ENCODE data around the gene RENBP.

The RENBP gene

GRCh38 chrX:153953342-153953830 lies 8.9 kb upstream of the RENBP start:
- DNase-seq, result peak; percentile 31

- no peak for DNase-seq
Observed at GRCh38 chrX:153952373-153953026, 8.1 kb upstream of the RENBP start.

DNA sequence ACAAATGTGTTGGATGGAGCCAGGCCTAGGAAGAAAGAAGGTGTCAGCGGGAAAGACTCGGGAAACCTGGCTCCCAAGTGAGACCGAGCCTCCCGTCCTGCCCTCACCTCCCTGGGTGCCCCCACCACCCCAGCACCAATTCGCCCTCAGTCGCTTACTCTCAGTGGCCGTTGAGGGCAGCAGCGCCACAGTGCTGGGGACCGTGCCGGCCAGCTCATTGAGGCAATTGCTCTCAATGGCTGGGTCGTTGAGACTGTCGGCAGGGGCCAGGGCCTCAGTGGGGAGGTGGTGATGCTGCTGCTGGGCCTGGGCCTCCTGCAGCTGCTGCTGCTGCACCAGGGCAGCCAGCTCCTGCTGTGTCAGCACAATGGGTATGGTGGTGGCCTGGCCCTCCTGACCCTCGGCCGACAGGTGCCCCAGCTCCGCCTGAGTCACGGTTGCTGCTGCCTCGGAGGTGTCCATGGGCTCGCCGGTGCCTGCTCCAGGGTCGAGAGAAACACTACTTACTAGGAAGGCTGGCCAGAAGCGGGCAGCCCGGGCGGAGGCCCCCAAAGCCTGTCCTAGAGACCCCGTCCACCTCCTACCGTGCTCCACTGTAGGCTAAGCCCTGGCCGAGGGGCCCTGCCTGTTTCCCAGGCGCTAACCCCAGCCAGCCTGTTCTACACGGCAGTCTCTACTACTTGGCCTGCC lies 7.4 kb upstream of the RENBP start:
- DNase-seq, result no peak

GRCh38 chrX:153950127-153950526 lies 5.7 kb upstream of the RENBP start:
- no peak for DNase-seq

- DNase-seq, result no peak
Observed at GRCh38 chrX:153948847-153949805, 4.7 kb upstream of the RENBP start.

GRCh38 chrX:153948002-153948466 lies 3.6 kb upstream of the RENBP start:
- no peak for DNase-seq

GRCh38 chrX:153947009-153947769 lies 2.7 kb upstream of the RENBP start:
- DNase-seq, result peak; percentile 83

DNA sequence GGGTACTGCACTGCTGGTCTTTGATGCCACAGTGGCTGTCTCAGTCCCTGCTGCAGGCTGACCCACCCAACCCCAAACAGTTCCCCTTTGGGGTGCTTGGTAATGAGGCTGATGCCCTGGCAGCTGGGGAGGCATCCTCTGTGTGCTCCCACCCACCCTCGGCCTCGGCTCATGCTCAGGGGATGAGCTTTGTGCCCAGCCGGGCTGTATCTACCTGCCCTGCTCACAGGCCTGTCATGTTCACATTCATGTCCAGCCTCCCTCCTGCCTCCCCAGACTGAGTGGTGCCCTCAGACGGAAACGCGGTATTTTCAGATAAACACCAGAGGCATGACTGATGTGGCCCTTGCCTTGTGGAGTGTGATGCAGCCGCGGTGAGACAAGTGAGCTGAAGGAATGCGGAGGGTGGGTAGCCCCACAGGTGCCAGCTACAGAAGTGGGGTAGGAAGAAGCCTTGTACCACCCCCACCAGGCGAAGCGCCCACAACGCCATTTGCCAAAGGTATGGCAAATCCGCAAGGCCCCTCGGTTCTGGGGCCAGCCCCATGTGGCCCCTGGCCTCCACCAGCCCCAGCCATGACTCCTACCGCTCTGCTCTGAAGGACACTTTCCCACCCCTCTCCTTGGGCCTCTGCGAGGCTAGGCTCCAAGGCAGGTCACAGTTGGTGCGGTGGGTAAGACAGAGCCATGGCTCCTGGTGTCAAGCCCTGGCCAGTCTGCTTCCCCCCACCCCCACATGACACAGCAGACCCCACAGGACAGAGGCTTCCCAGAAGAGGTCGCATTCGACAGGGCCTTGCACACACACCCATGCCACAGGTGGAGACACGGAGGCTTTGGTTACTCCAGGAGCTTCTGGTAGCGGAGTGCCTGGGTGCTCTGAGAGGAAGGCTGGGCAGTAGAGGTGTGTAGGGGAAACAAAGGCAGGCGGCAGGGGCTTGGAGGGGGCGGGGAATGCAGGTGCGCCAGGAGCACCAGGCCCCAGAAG lies 1.8 kb upstream of the RENBP start:
- no peak for DNase-seq

- DNase-seq, result no peak
Observed at GRCh38 chrX:153944800-153945150, 332 bp upstream of the RENBP start.

DNA sequence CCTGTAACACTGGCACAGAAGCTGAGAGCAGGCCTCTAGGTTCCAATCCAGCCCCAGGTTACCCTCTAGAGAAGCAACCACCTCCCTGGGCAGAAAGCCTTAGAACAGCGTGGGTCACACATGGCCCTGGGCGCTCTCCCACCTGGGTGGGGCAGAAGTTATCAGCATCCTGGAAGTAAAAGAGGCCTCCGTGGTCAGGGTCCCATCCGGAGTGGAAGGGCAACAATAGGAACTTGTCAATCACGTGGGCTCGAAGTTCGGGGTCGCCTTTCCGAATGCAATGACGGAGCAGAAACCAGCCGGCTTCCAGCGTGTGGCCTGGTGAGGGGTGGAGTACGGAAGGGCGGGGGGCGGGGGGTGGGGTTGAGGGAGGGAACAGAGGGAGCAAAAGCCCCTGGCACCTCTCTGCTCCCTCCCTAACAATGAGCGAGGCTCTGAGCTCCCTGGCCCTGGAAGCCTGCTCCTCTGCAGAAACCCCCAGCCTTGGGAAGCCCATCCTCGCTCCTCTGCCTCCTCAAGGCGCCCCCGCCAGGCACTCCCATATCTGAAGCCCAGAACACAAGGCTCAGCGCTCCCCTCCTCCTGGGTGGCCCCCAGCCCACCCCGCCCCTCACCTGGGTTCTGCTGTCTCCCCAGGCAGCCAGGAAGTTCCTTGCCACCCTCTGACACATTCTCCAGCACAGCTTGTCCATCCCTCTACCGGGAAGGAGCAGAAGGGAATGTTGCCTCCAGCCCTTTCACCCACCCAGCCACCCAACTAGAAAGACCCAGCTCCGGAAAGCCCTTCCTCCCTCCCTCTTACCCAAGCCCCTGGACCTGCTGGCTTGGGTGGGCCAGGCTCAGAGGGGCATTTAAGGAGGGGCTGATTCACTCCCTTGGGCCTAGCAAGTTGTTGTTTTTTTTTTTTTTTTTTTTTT lies 2.8 kb downstream of the RENBP start:
- DNase-seq, result no peak

DNA sequence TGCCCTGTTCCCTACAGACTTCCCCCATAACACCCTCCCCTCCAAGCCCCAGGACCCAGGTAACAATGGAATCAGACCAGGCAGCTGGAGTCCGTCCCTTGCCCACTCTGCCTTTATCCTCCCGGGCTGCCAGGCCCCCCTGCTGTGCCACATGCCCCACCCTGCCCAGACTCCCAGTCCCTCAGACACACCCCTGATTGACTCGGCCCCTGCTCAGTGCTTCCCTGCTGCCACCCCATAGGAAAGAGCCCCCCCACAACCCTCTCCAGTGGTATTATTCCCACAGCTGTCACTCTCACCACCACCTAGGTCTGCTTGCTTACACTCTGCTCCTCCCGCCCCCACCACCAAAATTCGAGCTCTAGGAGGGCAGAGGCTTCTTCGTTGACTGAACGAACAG lies 4.9 kb downstream of the RENBP start:
- DNase-seq, result no peak

GRCh38 chrX:153938226-153938786 lies 6.1 kb downstream of the RENBP start:
- no peak for DNase-seq

DNA sequence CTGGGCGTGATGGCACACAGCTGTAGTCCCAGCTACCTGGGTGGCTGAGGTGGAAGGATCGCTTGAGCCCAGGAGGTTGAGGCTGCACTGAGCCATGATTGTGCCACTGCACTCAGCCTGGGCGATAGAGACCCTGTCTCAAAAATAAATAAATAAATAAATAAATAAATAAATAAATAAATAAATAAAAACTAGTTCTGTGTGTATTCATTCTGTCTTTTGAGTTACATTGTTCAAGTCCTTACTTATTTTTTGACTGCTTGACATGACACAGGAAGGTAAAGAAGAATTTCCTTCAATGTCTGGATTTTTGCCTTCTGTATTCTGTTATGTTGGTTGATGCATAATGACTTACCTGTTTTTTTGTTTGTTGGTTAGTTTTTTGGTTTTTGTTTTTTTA lies 7.4 kb downstream of the RENBP start:
- no peak for DNase-seq

DNA sequence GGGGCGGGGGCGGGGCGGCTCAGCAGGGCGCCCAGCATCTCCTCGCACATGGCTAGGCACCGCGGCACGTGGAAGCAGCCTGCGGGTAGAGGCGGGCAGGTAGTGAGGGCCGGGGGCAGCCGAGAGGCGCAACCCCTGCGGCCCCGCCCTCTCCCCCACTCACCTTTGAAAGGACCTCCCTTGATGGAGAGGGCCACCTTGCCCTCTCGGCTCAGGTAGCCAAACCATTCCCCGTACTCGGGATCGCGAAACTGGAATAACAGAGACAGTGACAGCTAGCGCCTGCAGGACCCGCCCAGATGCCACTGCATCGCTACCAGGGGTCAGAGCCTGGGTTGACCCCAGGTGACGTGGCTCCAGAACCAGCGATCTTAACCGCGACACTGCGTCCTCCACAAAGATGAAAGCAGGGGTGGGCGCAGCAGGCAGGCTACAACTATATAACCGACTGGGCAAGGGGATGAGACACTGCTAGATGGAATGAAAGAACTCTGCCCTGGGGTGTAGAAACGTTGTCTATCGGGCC lies 9.1 kb downstream of the RENBP start:
- no peak for DNase-seq

DNA sequence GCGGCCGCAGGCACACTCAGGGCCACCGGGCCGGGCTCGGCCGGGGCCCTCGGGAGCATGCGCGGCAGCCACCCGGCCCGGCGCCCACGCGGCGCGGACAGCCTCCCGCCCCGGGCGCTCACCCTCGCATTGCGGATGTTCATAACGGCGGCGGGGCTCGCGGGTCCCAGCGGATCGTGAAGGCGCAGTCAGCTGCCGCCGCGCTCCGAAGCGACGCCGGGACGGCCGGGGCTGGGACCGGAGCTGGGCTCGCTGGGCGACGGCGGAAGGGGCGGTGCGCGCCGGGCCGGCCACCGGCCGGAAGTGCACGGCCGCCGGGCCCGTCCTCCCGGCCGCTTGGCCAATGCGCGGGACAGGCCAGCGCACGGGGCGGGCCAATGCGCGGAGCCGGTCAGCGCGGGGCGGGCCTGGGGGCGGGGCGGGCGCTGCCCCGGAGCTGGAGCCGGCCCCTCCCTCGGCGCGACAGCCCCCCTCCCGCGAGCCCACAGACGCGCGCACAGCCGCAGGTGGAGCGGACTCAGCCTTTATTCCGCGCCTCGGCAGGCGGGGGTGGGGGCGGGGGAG lies 9.6 kb downstream of the RENBP start, which contains the start of gene NAA10:
Gene NAA10, minus strand, starts transcription at position 276 of the 564 bp plus-strand sequence. Its CDS starts 133 bp downstream, at position 143.
- peak; percentile 79 for DNase-seq

GRCh38 chrX:153934148-153934761 lies 10.2 kb downstream of the RENBP start:
- DNase-seq, result no peak

GRCh38 chrX:153933748-153934147 lies 10.7 kb downstream of the RENBP start:
- no peak for DNase-seq

DNA sequence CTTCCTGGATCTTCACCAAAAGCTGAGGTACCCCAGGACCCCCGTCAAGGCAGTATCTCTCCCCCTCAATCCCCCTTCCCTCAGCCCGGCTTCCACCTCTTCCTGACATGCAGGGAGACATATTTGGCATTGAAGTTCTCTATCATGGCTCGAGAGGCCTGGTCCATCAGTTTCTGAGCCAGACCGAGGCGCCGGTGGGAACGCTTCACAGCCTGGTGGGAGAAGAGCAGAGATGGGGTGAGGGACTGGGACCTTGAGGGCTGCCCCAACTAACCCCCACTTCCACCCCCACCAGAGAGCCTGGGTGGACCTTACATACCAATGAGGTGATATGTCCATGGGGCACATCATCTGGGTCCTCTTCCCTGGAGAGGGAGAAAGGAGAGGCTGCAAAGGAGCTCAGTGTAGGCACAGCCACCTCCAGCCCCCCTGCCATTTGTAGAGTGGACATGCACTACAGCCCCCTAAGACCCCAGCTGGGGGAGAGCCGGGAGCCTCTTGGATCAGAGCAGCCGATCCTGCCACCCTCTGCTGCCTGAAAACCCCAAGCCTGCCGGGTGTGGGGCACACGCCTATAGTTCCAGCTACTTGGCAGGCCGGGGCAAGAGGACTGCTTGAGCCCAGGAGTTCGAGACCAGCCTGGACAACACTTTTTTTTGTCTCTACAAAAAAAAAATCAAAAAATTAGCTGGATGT lies 12.1 kb downstream of the RENBP start:
- DNase-seq, result no peak
